Stimulated activated CD4-positive, alpha-beta T cell treated with anti-CD3 and anti-CD28 coated beads, TNF-alpha, amount 100 ng/mL, for 4 hours (primary cell): ENCODE results near the gene IGSF21.

Source experiments
- DNase-seq, 3 experiments: peaks; one replicate each; pipeline ENCODE4 v3.0.0-alpha.2; 2020; ENCODE audit warnings: low read depth in 3 of 3

The IGSF21 gene

GRCh38 chr1:18178111-18178510, 70.5 kb downstream of the IGSF21 start:
- DNase-seq, result no peak

GRCh38 chr1:18179009-18179408, 71.4 kb downstream of the IGSF21 start:
- DNase-seq, result no peak

- DNase-seq, result no peak
Observed at GRCh38 chr1:18182398-18183160, 75.0 kb downstream of the IGSF21 start.

GRCh38 chr1:18183533-18183932, 75.9 kb downstream of the IGSF21 start:
- no peak for DNase-seq

DNA sequence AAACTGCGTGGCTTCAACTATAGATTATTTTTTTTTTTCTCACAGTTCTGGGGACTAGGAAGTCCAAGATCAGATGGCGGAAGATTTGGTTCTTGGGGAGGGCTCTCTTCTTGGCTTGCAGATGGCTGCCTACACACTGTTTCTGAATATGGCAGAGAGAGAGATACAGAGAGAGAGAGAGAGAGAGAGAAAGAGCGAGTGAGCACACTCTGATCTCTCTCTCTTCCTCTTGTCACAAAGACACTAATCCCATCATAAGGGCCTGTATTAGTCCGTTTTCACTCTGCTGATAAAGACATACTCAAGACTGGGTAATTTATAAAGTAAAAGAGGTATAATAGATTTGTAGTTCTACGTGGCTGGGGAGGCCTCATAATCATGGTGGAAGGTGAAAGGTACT, 79.5 kb downstream of the IGSF21 start:
- DNase-seq, result no peak

DNA sequence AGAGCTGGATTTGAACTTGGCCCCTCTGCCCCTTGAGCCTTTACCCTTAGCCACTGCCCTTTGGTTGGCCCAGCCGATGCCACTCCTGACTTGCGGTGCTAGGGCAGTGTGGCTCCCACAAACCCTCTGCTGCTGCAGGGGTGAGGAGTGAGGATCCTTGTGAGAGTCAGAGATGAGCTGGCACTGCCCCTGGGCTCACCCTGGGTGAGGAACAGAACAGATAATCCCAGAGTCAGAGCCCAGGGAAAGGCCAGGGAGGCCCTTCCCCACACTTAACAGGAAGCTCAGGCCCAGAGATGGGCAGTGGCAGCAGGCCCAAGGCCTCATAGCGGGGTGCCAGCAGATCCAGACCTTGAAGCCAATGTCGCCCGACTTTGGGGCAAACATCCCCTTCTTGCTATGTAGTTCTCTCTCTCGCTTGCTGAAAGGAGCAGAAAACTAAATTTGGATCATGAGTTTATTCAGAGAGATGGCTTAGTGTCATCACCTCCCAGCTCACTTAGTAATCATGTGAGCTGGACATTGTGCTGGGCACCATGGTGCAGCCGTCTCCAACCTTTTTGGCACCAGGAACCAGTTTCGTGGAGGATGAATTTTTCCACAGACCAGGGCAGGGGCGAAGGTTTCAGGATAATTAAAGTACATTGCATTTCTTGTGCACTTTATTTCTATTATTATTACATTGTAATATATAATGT, 81.4 kb downstream of the IGSF21 start:
- DNase-seq, result no peak

- no peak for DNase-seq
Observed at GRCh38 chr1:18190598-18190997, 83.0 kb downstream of the IGSF21 start.

DNA sequence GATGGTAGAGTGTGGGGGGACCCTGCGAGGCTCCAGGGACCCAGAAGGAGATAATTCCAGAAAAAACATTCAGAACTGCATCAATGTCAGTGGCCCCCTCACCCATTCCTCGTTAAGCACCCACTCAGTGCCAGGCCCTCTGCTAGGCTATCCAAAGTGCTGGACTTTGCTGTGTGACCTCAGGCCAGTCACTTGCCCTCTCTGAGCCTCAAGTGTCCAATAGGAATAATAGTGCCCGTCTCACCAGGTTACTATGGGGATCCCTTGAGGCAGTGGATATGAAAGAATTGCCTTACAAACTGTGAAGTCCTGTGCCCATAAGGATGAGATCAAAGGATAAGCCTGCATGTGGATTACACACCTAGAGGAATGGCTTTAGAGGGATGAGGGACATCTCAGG, 83.4 kb downstream of the IGSF21 start:
- no peak for DNase-seq

GRCh38 chr1:18191481-18192155, 84.0 kb downstream of the IGSF21 start:
- DNase-seq, result no peak

DNA sequence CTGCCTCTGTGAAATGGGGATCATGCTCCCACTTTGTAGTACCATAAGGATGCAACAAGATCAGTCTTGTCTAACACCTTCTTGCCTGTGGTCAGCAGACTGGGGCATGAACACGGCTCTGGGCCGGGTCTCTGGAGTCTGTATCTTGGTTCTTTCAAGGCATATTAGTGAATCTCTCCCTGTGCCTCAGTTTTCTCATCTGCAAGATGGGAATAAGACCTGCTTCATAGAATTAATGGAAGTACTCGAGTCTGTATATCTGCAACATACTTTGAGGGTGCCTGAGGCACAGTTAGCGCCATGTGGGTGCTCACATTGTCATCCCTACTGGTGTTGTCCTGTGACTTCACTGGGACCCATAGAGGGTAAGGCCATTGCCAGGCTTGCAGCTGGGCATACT, 84.6 kb downstream of the IGSF21 start:
- DNase-seq, result no peak

- no peak for DNase-seq
Observed at GRCh38 chr1:18192974-18193373, 85.4 kb downstream of the IGSF21 start.

- DNase-seq, result no peak
Observed at GRCh38 chr1:18197299-18197698, 89.7 kb downstream of the IGSF21 start.

- DNase-seq, result no peak
Observed at GRCh38 chr1:18198260-18198659, 90.7 kb downstream of the IGSF21 start.

GRCh38 chr1:18199462-18199861, 91.9 kb downstream of the IGSF21 start:
- DNase-seq, result no peak

DNA sequence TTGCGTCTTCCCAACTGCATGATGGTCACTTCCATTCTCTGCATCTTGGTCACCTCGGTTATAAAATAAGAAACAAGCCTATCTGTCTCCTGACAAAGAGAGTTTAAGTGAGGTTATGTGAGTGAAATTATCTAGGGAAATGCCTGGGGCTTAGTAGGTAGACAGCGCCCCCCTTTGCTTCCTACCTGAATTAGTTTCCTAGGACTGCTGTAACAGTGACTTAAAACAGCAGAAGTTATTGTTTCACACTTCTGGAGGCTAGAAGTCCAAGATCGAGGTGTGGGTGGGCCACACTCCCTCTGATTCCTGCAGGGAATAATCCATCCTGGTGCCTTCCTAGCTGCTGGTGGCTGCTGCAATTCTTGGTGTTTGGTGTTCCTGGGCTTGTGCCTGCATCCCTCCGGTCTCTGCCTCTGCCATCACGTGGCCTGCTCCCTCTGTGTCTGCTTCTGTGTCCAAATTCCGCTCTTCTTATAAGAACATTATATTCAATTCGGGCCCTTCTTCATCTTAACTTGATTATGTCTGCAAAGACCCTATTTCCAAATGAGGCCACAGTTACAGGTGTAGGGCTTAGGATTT, 92.6 kb downstream of the IGSF21 start:
- DNase-seq, result no peak

- no peak for DNase-seq
Observed at GRCh38 chr1:18200918-18201317, 93.3 kb downstream of the IGSF21 start.

DNA sequence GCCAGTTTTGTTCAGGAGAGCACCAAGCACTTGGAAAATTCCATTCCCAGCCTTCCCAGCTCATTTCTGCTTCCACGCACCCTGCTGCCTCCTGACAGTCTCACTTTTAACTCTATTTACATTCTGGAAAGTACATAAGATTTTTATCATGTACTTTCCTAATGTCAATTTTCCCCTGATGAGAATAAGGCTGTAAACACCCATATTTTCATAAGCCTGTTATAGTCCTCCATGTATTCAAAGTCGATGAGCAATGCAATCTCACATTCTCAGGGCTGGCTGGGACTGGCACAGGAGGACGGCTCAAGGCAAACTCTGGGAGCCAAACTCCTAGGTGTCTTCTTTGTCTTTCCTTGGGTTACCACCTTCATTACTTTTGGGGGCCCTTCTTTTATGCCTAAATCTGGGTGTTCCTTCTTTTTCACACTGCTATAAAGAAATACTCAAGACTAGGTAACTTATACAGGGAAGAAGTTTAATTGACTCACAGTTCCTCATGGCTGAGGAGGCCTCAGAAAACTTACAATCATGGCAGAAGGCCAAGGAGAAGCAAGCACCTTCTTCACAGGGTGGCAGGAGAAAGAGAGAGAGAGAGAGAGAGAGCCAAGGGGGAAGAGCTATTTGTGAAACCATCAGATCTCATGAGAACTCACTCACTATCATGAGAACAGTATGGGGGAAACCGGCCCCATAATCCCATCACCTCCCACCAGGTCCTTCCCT, 94.6 kb downstream of the IGSF21 start:
- DNase-seq, result no peak

GRCh38 chr1:18203645-18204044, 96.0 kb downstream of the IGSF21 start:
- DNase-seq, result no peak

DNA sequence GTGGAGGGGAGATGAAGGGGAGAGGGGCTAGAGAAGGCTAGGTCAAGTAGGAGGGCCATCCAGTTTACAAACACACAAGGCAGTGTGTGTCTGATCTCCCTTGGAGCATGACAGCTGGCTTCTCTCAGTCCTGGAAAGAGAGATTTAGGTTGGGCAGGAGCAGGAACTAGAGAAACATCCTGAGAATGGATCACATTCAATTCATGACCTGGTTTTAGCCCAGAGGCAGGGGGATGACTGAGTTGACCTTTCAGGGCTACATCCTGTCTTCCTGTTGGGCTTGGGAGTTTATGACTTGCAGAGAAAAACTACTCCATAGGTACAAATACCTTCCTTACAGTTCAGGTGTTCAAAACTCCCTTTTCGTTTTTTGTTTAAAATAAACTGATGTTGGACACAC, 97.0 kb downstream of the IGSF21 start:
- DNase-seq, result no peak

GRCh38 chr1:18205319-18205718, 97.7 kb downstream of the IGSF21 start:
- DNase-seq, result no peak

DNA sequence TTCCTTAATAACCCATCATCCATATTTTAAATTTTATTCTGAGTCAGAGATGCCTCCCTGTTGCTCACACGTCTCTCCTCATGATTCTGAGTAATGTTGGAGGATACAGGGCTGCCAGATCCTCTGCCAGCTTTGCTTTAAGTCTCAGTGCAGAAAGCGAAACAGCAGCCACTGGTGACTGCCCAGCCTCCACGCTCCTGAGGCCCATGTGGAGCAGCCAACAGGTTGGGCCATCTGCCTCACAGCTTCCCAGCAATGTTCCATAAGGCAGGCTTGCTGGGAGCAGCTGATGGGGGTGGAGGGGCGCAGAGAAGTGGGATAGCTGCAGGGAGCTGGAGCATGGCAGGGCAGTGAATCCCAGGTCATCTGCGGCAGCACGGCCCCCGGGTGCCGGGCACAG, 104.2 kb downstream of the IGSF21 start:
- no peak for DNase-seq
